ENCODE results near the gene METTL3. TPM values are rescaled to one million over a fixed set of nuclear protein-coding genes. Genes with fewer than 3 reads are reported as not detected.

Gene METTL3
- total and polyA plus RNA-seq, 2 donors = 67.5 to 69.3 TPM

DNA sequence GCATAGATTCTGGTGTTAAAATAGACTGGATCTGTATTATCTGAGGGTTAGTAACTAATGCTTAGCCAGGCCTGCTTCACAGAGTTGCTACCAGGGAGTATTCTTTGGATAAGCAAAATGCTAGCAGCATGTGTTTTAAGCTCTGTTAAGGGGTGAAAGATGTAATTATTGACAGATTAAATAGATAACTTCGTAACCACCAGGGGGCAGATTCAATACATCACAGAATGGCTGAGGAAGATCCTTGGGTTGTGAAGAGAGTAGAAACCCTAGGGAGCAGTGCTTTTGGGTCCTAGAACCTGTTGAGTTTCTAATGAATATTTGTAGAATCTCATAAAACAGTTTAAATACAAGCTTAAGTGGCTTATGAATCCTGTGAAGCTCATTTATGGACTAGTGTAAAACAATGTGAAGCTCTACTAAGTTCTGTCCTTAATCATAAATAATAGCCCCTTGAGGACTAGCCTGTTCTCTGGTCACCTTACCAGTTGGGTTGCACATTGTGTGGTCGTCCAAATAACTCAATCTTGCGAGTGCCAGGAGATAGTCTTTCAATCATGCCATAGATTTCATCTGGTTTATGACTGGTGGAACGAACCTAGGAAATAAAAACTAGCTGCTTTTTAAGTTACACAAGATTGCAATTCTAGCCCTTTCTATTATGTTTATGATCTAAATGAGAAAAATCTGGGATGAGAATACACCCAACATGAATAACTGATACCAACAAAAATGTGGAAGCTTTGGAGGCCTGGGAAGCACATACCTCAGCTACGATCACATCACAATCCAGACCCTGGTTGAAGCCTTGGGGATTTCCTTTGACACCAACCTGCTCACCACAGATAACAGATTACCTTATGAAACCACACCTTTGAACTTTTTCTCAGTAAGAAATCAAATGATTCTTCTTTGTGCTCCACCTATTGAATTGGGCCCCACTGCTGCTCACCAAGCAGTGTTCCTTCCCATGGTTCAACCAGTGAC lies 12.3 kb downstream of the METTL3 start:
- no peaks in the 10 kb centered on the region for H3K4me1 ChIP-seq (ENCODE audit: control insufficient read depth in 2 of 2, insufficient read depth in 2 of 2, low read length in 2 of 2)
- no peak overlapping the region for H3K4me3 ChIP-seq (ENCODE audit: low read length in 2 of 2)
- peak in 7 of 9 donors; percentile 45 to 80 (median 59) for DNase-seq (ENCODE audit: low read depth in 6 of 9, low spot score in 9 of 9)
- H3K36me3 ChIP-seq (ENCODE audit: control insufficient read depth in 2 of 2, insufficient read depth in 2 of 2, low read length in 1 of 2) = peaks cover 61 to 85% of the 10 kb centered on the region in 2 donors
- H3K27ac ChIP-seq (ENCODE audit: low read depth in 1 of 2, low read length in 1 of 2) = no peak overlapping the region
- H3K27me3 ChIP-seq (ENCODE audit: control insufficient read depth in 2 of 2, insufficient read depth in 1 of 2, low read length in 1 of 2) = no peaks in the 10 kb centered on the region
- H3K9me3 ChIP-seq (ENCODE audit: control insufficient read depth in 2 of 2, insufficient read depth in 1 of 2, low read length in 1 of 2) = no peaks in the 10 kb centered on the region
- 87% methylated on average over 5 of the region's 5 CpGs for WGBS

DNA sequence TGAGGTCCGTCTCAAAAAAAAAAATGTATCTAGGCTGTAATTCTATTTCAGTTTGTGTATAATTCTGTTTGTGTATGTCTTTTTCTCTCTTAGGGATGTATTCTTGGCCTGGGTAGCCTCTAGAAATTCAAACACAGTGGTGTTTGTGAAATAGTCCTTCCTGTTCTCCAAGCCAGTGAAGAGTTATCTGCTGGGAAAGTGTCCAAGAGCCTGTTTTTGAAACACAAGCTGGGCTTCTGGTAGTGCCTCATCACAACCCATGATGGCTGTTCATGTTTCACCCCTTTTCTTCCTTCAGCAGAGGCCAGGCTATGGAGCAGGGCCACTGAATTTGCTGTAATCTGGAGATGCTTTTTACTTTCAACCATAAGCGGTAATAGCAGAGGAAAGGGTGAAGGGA lies 14.7 kb downstream of the METTL3 start:
- WGBS = 95% methylated on average over 2 of the region's 2 CpGs
- Histone ChIP-seq H3K4me1 (ENCODE audit: control insufficient read depth in 2 of 2, insufficient read depth in 2 of 2, low read length in 2 of 2) (no peaks in the 10 kb centered on the region), H3K4me3 (ENCODE audit: low read length in 2 of 2) (no peak overlapping the region), H3K27me3 (ENCODE audit: control insufficient read depth in 2 of 2, insufficient read depth in 1 of 2, low read length in 1 of 2) (no peaks in the 10 kb centered on the region), H3K9me3 (ENCODE audit: control insufficient read depth in 2 of 2, insufficient read depth in 1 of 2, low read length in 1 of 2) (no peaks in the 10 kb centered on the region), H3K36me3 (ENCODE audit: control insufficient read depth in 2 of 2, insufficient read depth in 2 of 2, low read length in 1 of 2) (peaks cover 62 to 79% of the 10 kb centered on the region in 2 donors), H3K27ac (ENCODE audit: low read depth in 1 of 2, low read length in 1 of 2) (no peak overlapping the region)
- DNase-seq (ENCODE audit: low read depth in 6 of 9, low spot score in 9 of 9) = no peak

DNA sequence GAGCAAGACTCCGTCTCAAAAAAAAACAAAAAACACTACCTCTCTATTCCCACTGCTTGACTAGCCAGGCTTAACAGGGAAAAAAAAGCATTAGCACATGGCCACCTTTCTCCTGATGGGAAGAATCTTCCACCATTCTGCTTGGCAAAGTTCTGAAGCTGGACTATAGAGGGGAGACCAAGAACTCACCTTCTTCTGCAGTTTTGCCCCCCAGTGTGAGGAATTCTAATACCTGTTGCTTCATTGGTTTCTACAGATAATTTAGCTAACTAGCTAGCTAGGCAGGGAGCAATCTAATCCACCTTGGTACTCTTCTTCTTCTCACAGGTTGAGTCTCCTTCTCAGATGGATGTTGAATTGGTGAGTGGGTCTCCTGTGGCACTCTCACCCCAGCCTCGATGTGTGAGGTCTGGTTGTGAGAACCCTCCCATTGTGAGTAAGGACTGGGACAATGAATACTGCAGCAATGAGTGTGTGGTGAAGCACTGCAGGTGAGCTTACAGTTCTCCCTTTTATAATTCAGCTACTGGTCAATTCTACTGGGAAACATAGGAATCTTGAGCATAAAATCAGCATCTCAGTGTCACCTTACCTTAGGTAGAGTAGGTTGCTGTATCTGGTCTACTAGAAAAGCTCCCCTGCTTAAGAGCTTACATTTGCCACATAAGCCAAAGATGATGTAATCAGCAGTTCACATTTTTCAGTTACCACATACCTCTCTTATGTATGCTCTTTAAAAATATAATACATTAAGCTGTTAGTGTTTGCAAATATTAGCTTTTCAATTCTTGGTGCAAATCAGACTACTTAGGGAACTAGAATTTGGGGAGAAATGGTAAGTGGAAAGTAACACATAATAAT lies 16.0 kb downstream of the METTL3 start:
- DNase-seq (ENCODE audit: low read depth in 6 of 9, low spot score in 9 of 9) = no peak
- H3K27me3 ChIP-seq (ENCODE audit: control insufficient read depth in 2 of 2, insufficient read depth in 1 of 2, low read length in 1 of 2) = no peaks in the 10 kb centered on the region
- WGBS = 96% methylated on average over 2 of the region's 2 CpGs
- no peaks in the 10 kb centered on the region for H3K9me3 ChIP-seq (ENCODE audit: control insufficient read depth in 2 of 2, insufficient read depth in 1 of 2, low read length in 1 of 2)
- no peak overlapping the region for H3K4me3 ChIP-seq (ENCODE audit: low read length in 2 of 2)
- H3K27ac ChIP-seq (ENCODE audit: low read depth in 1 of 2, low read length in 1 of 2) = no peak overlapping the region
- peaks cover 62 to 80% of the 10 kb centered on the region in 2 donors for H3K36me3 ChIP-seq (ENCODE audit: control insufficient read depth in 2 of 2, insufficient read depth in 2 of 2, low read length in 1 of 2)
- no peaks in the 10 kb centered on the region for H3K4me1 ChIP-seq (ENCODE audit: control insufficient read depth in 2 of 2, insufficient read depth in 2 of 2, low read length in 2 of 2)

- H3K9me3 ChIP-seq (ENCODE audit: control insufficient read depth in 2 of 2, insufficient read depth in 1 of 2, low read length in 1 of 2) = no peaks in the 10 kb centered on the region
- DNase-seq (ENCODE audit: low read depth in 6 of 9, low spot score in 9 of 9) = no peak
- no peak overlapping the region for H3K4me3 ChIP-seq (ENCODE audit: low read length in 2 of 2)
- H3K36me3 ChIP-seq (ENCODE audit: control insufficient read depth in 2 of 2, insufficient read depth in 2 of 2, low read length in 1 of 2) = peaks cover 32 to 42% of the 10 kb centered on the region in 2 donors
- H3K4me1 ChIP-seq (ENCODE audit: control insufficient read depth in 2 of 2, insufficient read depth in 2 of 2, low read length in 2 of 2) = no peaks in the 10 kb centered on the region
- no peak overlapping the region for H3K27ac ChIP-seq (ENCODE audit: low read depth in 1 of 2, low read length in 1 of 2)
- WGBS = 99% methylated on average over 1 of the region's 1 CpG
- no peaks in the 10 kb centered on the region for H3K27me3 ChIP-seq (ENCODE audit: control insufficient read depth in 2 of 2, insufficient read depth in 1 of 2, low read length in 1 of 2)
These were observed 24.5 kb downstream of the METTL3 start for GRCh38 chr14:21486640-21487087.

DNA sequence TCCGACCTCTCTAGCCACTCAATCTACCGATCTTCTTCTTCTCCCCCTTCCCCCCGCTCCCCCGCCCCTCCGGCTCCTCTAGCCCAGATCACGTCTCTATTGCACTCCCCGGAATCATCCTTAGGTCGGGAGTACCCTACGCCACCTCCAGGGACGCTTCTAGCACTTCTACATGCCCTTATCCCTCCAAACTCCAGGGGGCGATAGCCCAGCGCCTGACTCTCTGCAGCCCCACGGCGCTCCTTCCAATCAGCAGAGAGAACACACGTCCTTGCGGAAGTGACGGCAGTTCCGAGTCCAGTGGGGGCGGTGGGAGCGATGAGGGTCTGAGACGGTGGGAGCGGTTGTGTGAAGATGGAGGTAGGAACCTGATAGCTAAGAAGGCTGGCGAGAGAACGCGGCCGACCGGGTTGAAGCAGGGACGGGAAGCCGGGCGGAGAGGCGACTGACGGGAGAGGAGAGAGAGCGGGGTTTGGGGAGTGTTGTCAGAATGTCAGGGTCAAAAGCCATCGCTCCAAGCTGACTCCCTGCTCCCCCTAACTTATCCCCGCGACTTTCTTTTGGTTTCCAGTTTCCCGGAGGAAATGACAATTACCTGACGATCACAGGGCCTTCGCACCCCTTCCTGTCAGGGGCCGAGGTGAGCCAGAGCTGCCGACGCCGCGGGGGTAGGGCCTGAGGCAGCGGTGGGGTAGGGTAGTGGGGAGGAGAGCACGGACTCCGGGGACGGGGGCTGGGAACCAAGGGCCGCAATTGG lies 34.0 kb downstream of the METTL3 start, which contains the start of the genes RAB2B and TOX4:
Gene RAB2B, minus strand, starts transcription at position 35 of the 757 bp plus-strand sequence. CDS start 87 bp downstream, outside the sequence.
Gene TOX4, plus strand, starts transcription at position 271 of the 757 bp plus-strand sequence. Its CDS starts 84 bp downstream, at position 355.
- peak within 1 kb of the TSS; percentile 87 for H3K27ac ChIP-seq (ENCODE audit: low read depth in 1 of 2, low read length in 1 of 2)
- under 1% methylated on average over 49 of the region's 49 CpGs for WGBS
- H3K9me3 ChIP-seq (ENCODE audit: control insufficient read depth in 2 of 2, insufficient read depth in 1 of 2, low read length in 1 of 2) = no peaks in the 10 kb centered on the region
- peaks cover 3 to 8% of the 10 kb centered on the region in 2 donors for H3K36me3 ChIP-seq (ENCODE audit: control insufficient read depth in 2 of 2, insufficient read depth in 2 of 2, low read length in 1 of 2)
- peak; percentile 95 to 100 (median 98) for DNase-seq (ENCODE audit: low read depth in 6 of 9, low spot score in 9 of 9)
- peak within 1 kb of the TSS; percentile 51 to 80 for H3K4me3 ChIP-seq (ENCODE audit: low read length in 2 of 2)
- peaks cover 3 to 9% of the 10 kb centered on the region in 2 donors for H3K4me1 ChIP-seq (ENCODE audit: control insufficient read depth in 2 of 2, insufficient read depth in 2 of 2, low read length in 2 of 2)
- H3K27me3 ChIP-seq (ENCODE audit: control insufficient read depth in 2 of 2, insufficient read depth in 1 of 2, low read length in 1 of 2) = no peaks in the 10 kb centered on the region

DNA sequence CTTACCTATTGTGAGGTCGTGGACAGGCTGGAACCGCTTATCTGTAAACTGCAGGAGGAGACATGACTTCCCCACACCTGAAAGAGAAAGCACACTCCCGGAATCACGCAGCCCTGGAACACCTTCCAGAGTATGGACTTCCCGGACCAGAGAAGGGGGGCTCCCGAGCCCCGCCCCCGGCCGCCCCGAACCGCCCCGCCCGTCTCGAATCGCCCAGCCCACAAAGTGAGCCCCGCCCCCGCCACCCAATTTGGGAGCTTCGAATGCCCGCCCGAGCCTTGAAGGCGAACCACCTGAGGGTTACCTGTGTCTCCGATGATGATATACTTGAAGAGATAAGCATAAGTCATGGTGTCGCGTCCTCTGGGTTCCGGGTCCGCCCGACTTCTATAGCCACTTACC lies 34.6 kb downstream of the METTL3 start:
- H3K4me3 ChIP-seq (ENCODE audit: low read length in 2 of 2) = peak overlapping the region; percentile 51 to 80
- under 1% methylated on average over 27 of the region's 27 CpGs for WGBS

DNA sequence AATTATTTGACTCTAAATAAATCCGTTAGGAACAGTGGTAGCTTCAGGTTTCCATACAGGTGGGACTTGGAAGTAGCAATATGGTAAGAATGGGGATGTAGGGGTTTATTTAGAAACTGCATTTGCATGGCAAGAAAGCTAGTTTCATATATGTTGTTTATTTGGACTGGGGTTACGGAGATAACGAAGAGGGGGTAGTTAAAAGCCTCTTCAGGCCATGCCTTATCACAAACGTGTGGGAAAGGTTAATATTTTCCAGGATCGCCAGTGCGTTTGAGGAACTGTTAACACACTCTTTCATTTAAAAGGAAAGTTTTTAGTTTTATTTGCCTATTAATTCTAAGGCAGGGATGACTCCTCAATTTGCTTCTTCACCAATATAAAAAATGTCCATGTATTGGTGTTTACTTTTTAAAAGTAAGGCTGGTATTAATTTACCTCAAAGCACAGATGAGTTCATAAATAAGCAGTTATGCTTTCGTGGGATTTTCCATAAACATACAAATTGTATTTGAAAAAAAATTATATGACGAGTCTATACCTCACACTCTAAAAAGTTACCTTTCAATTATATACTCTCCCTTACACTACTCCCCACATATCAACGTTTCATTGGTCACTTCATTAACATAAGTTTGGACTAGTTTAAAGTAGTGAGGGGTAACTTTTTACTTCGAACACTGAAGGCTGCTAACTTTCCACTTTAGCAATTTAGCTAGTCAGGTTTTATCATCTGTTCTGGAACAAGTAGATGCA lies 35.2 kb downstream of the METTL3 start:
- H3K4me1 ChIP-seq (ENCODE audit: control insufficient read depth in 2 of 2, insufficient read depth in 2 of 2, low read length in 2 of 2) = peaks cover 3 to 9% of the 10 kb centered on the region in 2 donors
- peak overlapping the region; percentile 84 to 87 for H3K27ac ChIP-seq (ENCODE audit: low read depth in 1 of 2, low read length in 1 of 2)
- 54% methylated on average over 10 of the region's 10 CpGs for WGBS
- H3K36me3 ChIP-seq (ENCODE audit: control insufficient read depth in 2 of 2, insufficient read depth in 2 of 2, low read length in 1 of 2) = peaks cover 3 to 8% of the 10 kb centered on the region in 2 donors
- DNase-seq (ENCODE audit: low read depth in 6 of 9, low spot score in 9 of 9) = no peak
- H3K27me3 ChIP-seq (ENCODE audit: control insufficient read depth in 2 of 2, insufficient read depth in 1 of 2, low read length in 1 of 2) = no peaks in the 10 kb centered on the region
- H3K9me3 ChIP-seq (ENCODE audit: control insufficient read depth in 2 of 2, insufficient read depth in 1 of 2, low read length in 1 of 2) = no peaks in the 10 kb centered on the region
- peak overlapping the region; percentile 51 to 80 for H3K4me3 ChIP-seq (ENCODE audit: low read length in 2 of 2)

More for the DNA sequence above, 34.6 kb downstream of the METTL3 start:
- peak overlapping the region; percentile 84 to 87 for H3K27ac ChIP-seq (ENCODE audit: low read depth in 1 of 2, low read length in 1 of 2)
- H3K36me3 ChIP-seq (ENCODE audit: control insufficient read depth in 2 of 2, insufficient read depth in 2 of 2, low read length in 1 of 2) = peaks cover 3 to 8% of the 10 kb centered on the region in 2 donors
- peak in 1 of 9 donors; percentile 82 for DNase-seq (ENCODE audit: low read depth in 6 of 9, low spot score in 9 of 9)
- H3K27me3 ChIP-seq (ENCODE audit: control insufficient read depth in 2 of 2, insufficient read depth in 1 of 2, low read length in 1 of 2) = no peaks in the 10 kb centered on the region
- no peaks in the 10 kb centered on the region for H3K9me3 ChIP-seq (ENCODE audit: control insufficient read depth in 2 of 2, insufficient read depth in 1 of 2, low read length in 1 of 2)
- peaks cover 3 to 9% of the 10 kb centered on the region in 2 donors for H3K4me1 ChIP-seq (ENCODE audit: control insufficient read depth in 2 of 2, insufficient read depth in 2 of 2, low read length in 2 of 2)

GRCh38 chr14:21467616-21468015 lies 43.5 kb downstream of the METTL3 start:
- 91% methylated on average over 1 of the region's 1 CpG for WGBS
- Histone ChIP-seq H3K4me3 (ENCODE audit: low read length in 2 of 2) (no peak overlapping the region), H3K4me1 (ENCODE audit: control insufficient read depth in 2 of 2, insufficient read depth in 2 of 2, low read length in 2 of 2) (no peaks in the 10 kb centered on the region), H3K27me3 (ENCODE audit: control insufficient read depth in 2 of 2, insufficient read depth in 1 of 2, low read length in 1 of 2) (no peaks in the 10 kb centered on the region), H3K36me3 (ENCODE audit: control insufficient read depth in 2 of 2, insufficient read depth in 2 of 2, low read length in 1 of 2) (peaks cover 30 to 36% of the 10 kb centered on the region in 2 donors), H3K9me3 (ENCODE audit: control insufficient read depth in 2 of 2, insufficient read depth in 1 of 2, low read length in 1 of 2) (no peaks in the 10 kb centered on the region), H3K27ac (ENCODE audit: low read depth in 1 of 2, low read length in 1 of 2) (no peak overlapping the region)
- DNase-seq (ENCODE audit: low read depth in 6 of 9, low spot score in 9 of 9) = no peak

Data from thymus (tissue), 11 donors.